OCI-LY3 (cell line): ENCODE results near the gene FILIP1L.

Experiments
- CTCF ChIP-seq: fragments of 200-600, 300-600 bp; sonication (generic); IDR thresholded peaks from 2 replicates; pipeline ENCODE4 v1.5.1; 2014; ENCODE audit warnings: antibody characterized with exemption, low read length, low read depth
- EZH2phosphoT487 ChIP-seq: fragments of 200-600 bp; shearing (Covaris generic); IDR thresholded peaks from 2 replicates; pipeline ENCODE4 v1.6.1; 2018; ENCODE audit warnings: antibody characterized with exemption, mixed run types, low read depth

GRCh38 chr3:100151024-100151707 lies 36.9 kb upstream of the FILIP1L start:
- no peak for TF ChIP-seq EZH2phosphoT487
- TF ChIP-seq CTCF = no peak
